ENCODE data around the gene TRMT10A. TPM values are rescaled to one million over a fixed set of nuclear protein-coding genes. Genes with fewer than 3 reads are reported as not detected.
A peak's percentile ranks its signal among the peaks of the same experiment; 100 is the strongest.

Gene TRMT10A
- total RNA-seq, 1 donor from 2014 or later, result 4.2 TPM

GRCh38 chr4:99564921-99565320 is 1.1 kb upstream of the TRMT10A start:
- TF ChIP-seq CTCF (IDR thresholded peaks at IDR 0.05; ENCODE audit: borderline replicate concordance), result no peak
- Histone ChIP-seq H3K4me1 (peaks cover 20% of the 10 kb centered on the region), H3K27me3 (ENCODE audit: low read depth) (no peaks in the 10 kb centered on the region), H3K9me3 (replicated peaks) (no peaks in the 10 kb centered on the region), H3K36me3 (no peaks in the 10 kb centered on the region), H3K27ac (replicated peaks) (peak overlapping the region; percentile 96), H3K4me3 (peak overlapping the region; percentile 73)
- DNase-seq, result no peak
- intact Hi-C loops (cut with micrococcal nuclease), result loop anchor here (10.0 kb wide), 1 partner anchor 390 kb away; the partner anchor contains the start of gene H2AZ1

- H3K27ac ChIP-seq (replicated peaks), result no peak overlapping the region
- no peaks in the 10 kb centered on the region for H3K4me1 ChIP-seq
- no peak for DNase-seq
- peaks cover 41% of the 10 kb centered on the region for H3K36me3 ChIP-seq
- intact Hi-C loops (cut with micrococcal nuclease), result loop anchor here (10.0 kb wide), 1 partner anchor 322 kb away; no protein-coding TSS in a partner anchor
- TF ChIP-seq CTCF (IDR thresholded peaks at IDR 0.05; ENCODE audit: borderline replicate concordance), result no peak
- no peak overlapping the region for H3K4me3 ChIP-seq
- no peaks in the 10 kb centered on the region for H3K27me3 ChIP-seq (ENCODE audit: low read depth)
- no peaks in the 10 kb centered on the region for H3K9me3 ChIP-seq (replicated peaks)
Observed at GRCh38 chr4:99552872-99553271, 11.0 kb downstream of the TRMT10A start.

- H3K36me3 ChIP-seq, result no peaks in the 10 kb centered on the region
- TF ChIP-seq CTCF (IDR thresholded peaks at IDR 0.05; ENCODE audit: borderline replicate concordance), result no peak
- intact Hi-C loops (cut with micrococcal nuclease), result no loop called here
- no peak overlapping the region for H3K27ac ChIP-seq (replicated peaks)
- H3K27me3 ChIP-seq (ENCODE audit: low read depth), result no peaks in the 10 kb centered on the region
- peaks cover 4% of the 10 kb centered on the region for H3K9me3 ChIP-seq (replicated peaks)
- no peak overlapping the region for H3K4me3 ChIP-seq
- no peak for DNase-seq
- no peaks in the 10 kb centered on the region for H3K4me1 ChIP-seq
Observed at GRCh38 chr4:99540277-99540939, 23.4 kb downstream of the TRMT10A start.

GRCh38 chr4:99537674-99538073 is 26.2 kb downstream of the TRMT10A start:
- no peak overlapping the region for H3K4me3 ChIP-seq
- no peaks in the 10 kb centered on the region for H3K36me3 ChIP-seq
- TF ChIP-seq CTCF (IDR thresholded peaks at IDR 0.05; ENCODE audit: borderline replicate concordance), result no peak
- no peaks in the 10 kb centered on the region for H3K27me3 ChIP-seq (ENCODE audit: low read depth)
- peaks cover 4% of the 10 kb centered on the region for H3K9me3 ChIP-seq (replicated peaks)
- no peak overlapping the region for H3K27ac ChIP-seq (replicated peaks)
- H3K4me1 ChIP-seq, result no peaks in the 10 kb centered on the region
- intact Hi-C loops (cut with micrococcal nuclease), result no loop called here
- no peak for DNase-seq

GRCh38 chr4:99536848-99537247 is 27.0 kb downstream of the TRMT10A start:
- intact Hi-C loops (cut with micrococcal nuclease), result no loop called here
- H3K9me3 ChIP-seq (replicated peaks), result peaks cover 4% of the 10 kb centered on the region
- no peaks in the 10 kb centered on the region for H3K27me3 ChIP-seq (ENCODE audit: low read depth)
- H3K27ac ChIP-seq (replicated peaks), result no peak overlapping the region
- DNase-seq, result no peak
- TF ChIP-seq CTCF (IDR thresholded peaks at IDR 0.05; ENCODE audit: borderline replicate concordance), result no peak
- no peak overlapping the region for H3K4me3 ChIP-seq
- H3K4me1 ChIP-seq, result no peaks in the 10 kb centered on the region
- H3K36me3 ChIP-seq, result no peaks in the 10 kb centered on the region
